ENCODE measurements around the gene GUCY2C.

DNA sequence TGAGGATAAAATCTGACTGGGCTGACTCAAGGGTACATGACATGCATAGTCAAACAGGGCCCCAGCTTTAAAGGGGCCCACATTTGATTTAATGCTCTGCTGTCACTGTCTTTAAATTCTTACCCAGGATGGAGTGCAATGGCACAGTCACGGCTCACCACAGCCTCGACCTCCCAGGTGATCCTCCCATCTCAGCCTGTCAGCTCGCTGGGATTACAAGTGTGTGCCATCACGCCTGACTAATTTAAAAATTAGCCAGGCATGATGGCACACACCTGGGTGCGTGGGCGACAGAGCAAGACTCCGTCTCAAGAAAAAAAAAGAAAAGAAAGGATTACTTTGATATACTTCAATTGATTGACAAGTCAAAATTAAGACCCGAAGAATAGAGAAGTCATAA lies 119.5 kb downstream of the GUCY2C start:
- TF ChIP-seq, protein P1, sequence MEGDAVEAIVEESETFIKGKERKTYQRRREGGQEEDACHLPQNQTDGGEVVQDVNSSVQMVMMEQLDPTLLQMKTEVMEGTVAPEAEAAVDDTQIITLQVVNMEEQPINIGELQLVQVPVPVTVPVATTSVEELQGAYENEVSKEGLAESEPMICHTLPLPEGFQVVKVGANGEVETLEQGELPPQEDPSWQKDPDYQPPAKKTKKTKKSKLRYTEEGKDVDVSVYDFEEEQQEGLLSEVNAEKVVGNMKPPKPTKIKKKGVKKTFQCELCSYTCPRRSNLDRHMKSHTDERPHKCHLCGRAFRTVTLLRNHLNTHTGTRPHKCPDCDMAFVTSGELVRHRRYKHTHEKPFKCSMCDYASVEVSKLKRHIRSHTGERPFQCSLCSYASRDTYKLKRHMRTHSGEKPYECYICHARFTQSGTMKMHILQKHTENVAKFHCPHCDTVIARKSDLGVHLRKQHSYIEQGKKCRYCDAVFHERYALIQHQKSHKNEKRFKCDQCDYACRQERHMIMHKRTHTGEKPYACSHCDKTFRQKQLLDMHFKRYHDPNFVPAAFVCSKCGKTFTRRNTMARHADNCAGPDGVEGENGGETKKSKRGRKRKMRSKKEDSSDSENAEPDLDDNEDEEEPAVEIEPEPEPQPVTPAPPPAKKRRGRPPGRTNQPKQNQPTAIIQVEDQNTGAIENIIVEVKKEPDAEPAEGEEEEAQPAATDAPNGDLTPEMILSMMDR (conservative IDR thresholded peaks at IDR 0.05; ENCODE audit: low read depth, low read length), result no peak
- TF ChIP-seq EZH2 (IDR thresholded peaks at IDR 0.05; ENCODE audit: borderline replicate concordance, low read depth, low read length, poor library complexity, severe bottlenecking), result no peak
